NCI-H2227 (cell line): ENCODE results near the gene MYO5B.

Experiments used
- DNase-seq: peaks from one replicate; lab custom pipeline; 2025; ENCODE audit not compliant: unreplicated experiment; lab: John Stamatoyannopoulos, UW

MYO5B gene

GRCh38 chr18:50189160-50189559 lies 5.8 kb downstream of the MYO5B start:
- no peak for DNase-seq

GRCh38 chr18:50188652-50189051 lies 6.3 kb downstream of the MYO5B start:
- DNase-seq = no peak

- DNase-seq = no peak
Observed at GRCh38 chr18:50187659-50188058, 7.3 kb downstream of the MYO5B start.

- DNase-seq = no peak
Observed at GRCh38 chr18:50186385-50186784, 8.6 kb downstream of the MYO5B start.

GRCh38 chr18:50183556-50183955 lies 11.4 kb downstream of the MYO5B start:
- no peak for DNase-seq

- DNase-seq = no peak
Observed at GRCh38 chr18:50182511-50182910, 12.4 kb downstream of the MYO5B start.

GRCh38 chr18:50181590-50181989 lies 13.4 kb downstream of the MYO5B start:
- no peak for DNase-seq

GRCh38 chr18:50179465-50179864 lies 15.5 kb downstream of the MYO5B start:
- no peak for DNase-seq

- no peak for DNase-seq
Observed at GRCh38 chr18:50177294-50177992, 17.5 kb downstream of the MYO5B start.

GRCh38 chr18:50172367-50172766 lies 22.6 kb downstream of the MYO5B start:
- no peak for DNase-seq

GRCh38 chr18:50171406-50171805 lies 23.5 kb downstream of the MYO5B start:
- no peak for DNase-seq

GRCh38 chr18:50170004-50170403 lies 24.9 kb downstream of the MYO5B start:
- no peak for DNase-seq

GRCh38 chr18:50169149-50169548 lies 25.8 kb downstream of the MYO5B start:
- DNase-seq = no peak

GRCh38 chr18:50167966-50168365 lies 27.0 kb downstream of the MYO5B start:
- no peak for DNase-seq

GRCh38 chr18:50166901-50167300 lies 28.0 kb downstream of the MYO5B start:
- DNase-seq = no peak

- no peak for DNase-seq
Observed at GRCh38 chr18:50163505-50163904, 31.4 kb downstream of the MYO5B start.

- no peak for DNase-seq
Observed at GRCh38 chr18:50162486-50163304, 32.3 kb downstream of the MYO5B start.

- no peak for DNase-seq
Observed at GRCh38 chr18:50161597-50162205, 33.2 kb downstream of the MYO5B start.

GRCh38 chr18:50159654-50160046 lies 35.3 kb downstream of the MYO5B start:
- no peak for DNase-seq

GRCh38 chr18:50158866-50159653 lies 35.9 kb downstream of the MYO5B start:
- DNase-seq = peak; percentile 46

- no peak for DNase-seq
Observed at GRCh38 chr18:50155406-50155805, 39.5 kb downstream of the MYO5B start.
